Neural crest cell (in vitro differentiated cells): ENCODE data around the gene CREG2. TPM values are rescaled to one million over a fixed set of nuclear protein-coding genes. Genes with fewer than 3 reads are reported as not detected.
A peak's percentile ranks its signal among the peaks of the same experiment; 100 is the strongest.

ENCODE experiments used
- DNase-seq: peaks from one replicate; pipeline ENCODE4 v3.0.0; 2021; ENCODE audit warnings: low read depth, mixed read lengths, low spot score
- H3K27ac Mint-ChIP-seq: one replicate; pipeline ENCODE4 v1.8.0; 2021; ENCODE audit warnings: mild to moderate bottlenecking, mixed read lengths; ENCODE audit not compliant: unreplicated experiment
- H3K27me3 Mint-ChIP-seq: 2 replicates; pipeline ENCODE4 v1.8.0; 2021; ENCODE audit warnings: low read depth, mild to moderate bottlenecking, mixed read lengths
- H3K36me3 Mint-ChIP-seq: 2 replicates; pipeline ENCODE4 v1.8.0; 2021; ENCODE audit warnings: low read depth, mild to moderate bottlenecking, mixed read lengths
- H3K4me1 Mint-ChIP-seq: 2 replicates; pipeline ENCODE4 v1.8.0; 2021; ENCODE audit warnings: mixed read lengths
- H3K4me3 Mint-ChIP-seq: one replicate; pipeline ENCODE4 v1.8.0; 2021; ENCODE audit warnings: mild to moderate bottlenecking, mixed read lengths
- H3K9me3 Mint-ChIP-seq: 2 replicates; pipeline ENCODE4 v1.8.0; 2021; ENCODE audit warnings: mixed read lengths
- total RNA-seq: library from RNA; stranded (reverse); gene quantifications from 2 replicates; pipeline ENCODE4 v1.2.1, GENCODE V29; 2021
- TF ChIP-seq, protein P1 (sequence below): fragments of 200-600 bp; sonication (generic); conservative IDR thresholded peaks from 2 replicates; pipeline ENCODE4 v1.5.0; 2021; ENCODE audit warnings: antibody characterized with exemption, mild to moderate bottlenecking

Gene CREG2
- total RNA-seq, 1 donor from 2014 or later = 0.63 TPM

DNA sequence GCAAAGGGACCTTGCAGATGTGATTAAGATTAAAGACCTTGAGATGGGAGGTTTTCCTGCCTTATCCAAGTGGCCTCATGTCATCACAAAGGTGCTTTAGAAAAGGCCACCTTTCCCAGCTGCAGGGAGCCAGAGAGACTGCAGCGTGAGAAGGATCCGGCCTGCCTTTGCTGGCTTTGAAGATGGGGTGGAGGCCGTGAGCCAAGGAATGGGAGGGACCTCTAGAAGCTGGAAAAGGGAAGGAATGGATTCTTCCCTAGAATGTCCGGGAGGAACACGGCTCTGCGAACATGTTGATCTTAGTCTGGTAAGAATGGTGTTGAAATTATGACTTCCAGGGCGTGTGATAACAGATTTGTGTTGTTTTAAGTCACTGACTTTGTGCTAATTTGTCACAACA is 39.9 kb upstream of the CREG2 start:
- Mint-ChIP-seq H3K36me3 (no peaks in the 10 kb centered on the region), H3K27me3 (no peaks in the 10 kb centered on the region)

DNA sequence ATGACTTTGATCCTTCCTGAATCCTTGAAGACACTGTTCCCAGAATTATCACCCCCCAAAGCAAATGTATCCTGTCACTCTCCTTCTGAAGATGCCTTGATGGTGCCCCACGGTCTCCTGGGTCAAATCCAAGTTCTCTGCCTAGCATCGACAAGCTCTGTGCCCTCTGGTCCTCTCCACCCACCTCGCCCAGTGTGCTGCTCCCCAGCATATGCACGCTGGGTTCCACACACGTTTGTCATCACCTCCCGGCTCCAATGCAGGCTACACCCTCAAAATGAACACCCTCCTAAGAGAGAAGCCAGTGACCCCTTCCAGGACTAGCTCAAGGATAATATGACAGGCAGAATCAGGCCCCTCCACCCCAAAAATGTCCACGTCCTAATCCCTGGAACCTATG is 39.5 kb upstream of the CREG2 start:
- TF ChIP-seq, protein P1, sequence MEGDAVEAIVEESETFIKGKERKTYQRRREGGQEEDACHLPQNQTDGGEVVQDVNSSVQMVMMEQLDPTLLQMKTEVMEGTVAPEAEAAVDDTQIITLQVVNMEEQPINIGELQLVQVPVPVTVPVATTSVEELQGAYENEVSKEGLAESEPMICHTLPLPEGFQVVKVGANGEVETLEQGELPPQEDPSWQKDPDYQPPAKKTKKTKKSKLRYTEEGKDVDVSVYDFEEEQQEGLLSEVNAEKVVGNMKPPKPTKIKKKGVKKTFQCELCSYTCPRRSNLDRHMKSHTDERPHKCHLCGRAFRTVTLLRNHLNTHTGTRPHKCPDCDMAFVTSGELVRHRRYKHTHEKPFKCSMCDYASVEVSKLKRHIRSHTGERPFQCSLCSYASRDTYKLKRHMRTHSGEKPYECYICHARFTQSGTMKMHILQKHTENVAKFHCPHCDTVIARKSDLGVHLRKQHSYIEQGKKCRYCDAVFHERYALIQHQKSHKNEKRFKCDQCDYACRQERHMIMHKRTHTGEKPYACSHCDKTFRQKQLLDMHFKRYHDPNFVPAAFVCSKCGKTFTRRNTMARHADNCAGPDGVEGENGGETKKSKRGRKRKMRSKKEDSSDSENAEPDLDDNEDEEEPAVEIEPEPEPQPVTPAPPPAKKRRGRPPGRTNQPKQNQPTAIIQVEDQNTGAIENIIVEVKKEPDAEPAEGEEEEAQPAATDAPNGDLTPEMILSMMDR = no peak
- Mint-ChIP-seq H3K36me3 (no peaks in the 10 kb centered on the region), H3K27ac (no peak overlapping the region), H3K4me1 (peaks cover 5% of the 10 kb centered on the region), H3K9me3 (no peaks in the 10 kb centered on the region), H3K27me3 (no peaks in the 10 kb centered on the region), H3K4me3 (no peak overlapping the region)
- no peak for DNase-seq

More for the DNA sequence above, 39.9 kb upstream of the CREG2 start:
- no peak for DNase-seq
- TF ChIP-seq, protein P1 = no peak
- Mint-ChIP-seq H3K4me1 (peaks cover 5% of the 10 kb centered on the region), H3K9me3 (no peaks in the 10 kb centered on the region), H3K27ac (no peak overlapping the region), H3K4me3 (no peak overlapping the region)

DNA sequence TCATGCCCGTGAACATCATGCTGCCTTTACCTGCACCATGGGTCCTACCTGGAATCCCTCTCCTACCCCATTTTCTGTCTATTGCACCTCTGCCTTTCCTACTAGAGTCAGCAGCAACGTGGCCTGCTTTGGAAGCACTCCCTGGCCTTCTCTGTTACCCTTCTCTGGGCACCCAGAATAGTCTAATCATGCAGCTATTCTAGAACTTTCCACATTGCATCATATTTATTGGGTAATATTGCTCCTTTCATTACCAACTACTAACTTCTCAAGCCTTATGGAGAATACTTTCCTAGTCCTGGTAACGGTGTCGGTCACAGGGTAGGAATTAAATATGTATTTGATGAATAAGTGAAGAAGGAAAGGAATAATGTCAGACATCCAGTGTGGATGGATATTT is 33.3 kb upstream of the CREG2 start:
- H3K4me1 Mint-ChIP-seq = peaks cover 5% of the 10 kb centered on the region
- TF ChIP-seq, protein P1 = no peak
- H3K9me3 Mint-ChIP-seq = no peaks in the 10 kb centered on the region
- H3K27me3 Mint-ChIP-seq = no peaks in the 10 kb centered on the region
- no peaks in the 10 kb centered on the region for H3K36me3 Mint-ChIP-seq
- no peak overlapping the region for H3K4me3 Mint-ChIP-seq
- DNase-seq = no peak
- H3K27ac Mint-ChIP-seq = no peak overlapping the region

DNA sequence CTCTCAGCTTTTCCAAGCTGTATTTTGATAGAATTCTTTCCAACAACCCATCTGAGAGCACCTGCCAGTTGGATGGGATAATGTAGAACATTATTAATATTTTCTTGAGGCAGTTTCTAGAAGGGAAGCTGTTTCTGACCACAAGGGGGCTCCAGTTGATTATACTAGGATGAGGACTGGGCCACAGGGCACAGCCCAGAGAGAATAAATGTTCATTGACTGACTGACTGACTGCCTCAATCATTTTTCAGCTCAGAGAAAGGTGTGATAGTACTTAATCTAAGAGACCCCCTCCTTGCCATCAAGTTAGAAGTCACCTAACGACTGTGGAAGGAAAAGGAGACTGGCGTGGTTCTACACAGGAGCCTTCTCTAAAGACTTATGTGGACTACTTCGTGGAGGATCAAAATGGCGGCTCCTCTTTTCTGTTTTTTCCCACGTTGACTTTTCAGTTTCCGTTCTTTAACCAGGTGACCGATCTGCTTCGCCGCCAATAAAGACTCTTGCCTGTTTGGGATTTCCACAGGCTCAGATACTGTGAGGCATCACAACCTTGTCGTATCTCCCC is 31.9 kb upstream of the CREG2 start:
- peaks cover 5% of the 10 kb centered on the region for H3K4me1 Mint-ChIP-seq
- no peaks in the 10 kb centered on the region for H3K27me3 Mint-ChIP-seq
- H3K4me3 Mint-ChIP-seq = no peak overlapping the region
- TF ChIP-seq, protein P1 = peak; percentile 74
- H3K27ac Mint-ChIP-seq = no peak overlapping the region
- H3K36me3 Mint-ChIP-seq = no peaks in the 10 kb centered on the region
- peaks cover 3% of the 10 kb centered on the region for H3K9me3 Mint-ChIP-seq
- DNase-seq = peak; percentile 51

DNA sequence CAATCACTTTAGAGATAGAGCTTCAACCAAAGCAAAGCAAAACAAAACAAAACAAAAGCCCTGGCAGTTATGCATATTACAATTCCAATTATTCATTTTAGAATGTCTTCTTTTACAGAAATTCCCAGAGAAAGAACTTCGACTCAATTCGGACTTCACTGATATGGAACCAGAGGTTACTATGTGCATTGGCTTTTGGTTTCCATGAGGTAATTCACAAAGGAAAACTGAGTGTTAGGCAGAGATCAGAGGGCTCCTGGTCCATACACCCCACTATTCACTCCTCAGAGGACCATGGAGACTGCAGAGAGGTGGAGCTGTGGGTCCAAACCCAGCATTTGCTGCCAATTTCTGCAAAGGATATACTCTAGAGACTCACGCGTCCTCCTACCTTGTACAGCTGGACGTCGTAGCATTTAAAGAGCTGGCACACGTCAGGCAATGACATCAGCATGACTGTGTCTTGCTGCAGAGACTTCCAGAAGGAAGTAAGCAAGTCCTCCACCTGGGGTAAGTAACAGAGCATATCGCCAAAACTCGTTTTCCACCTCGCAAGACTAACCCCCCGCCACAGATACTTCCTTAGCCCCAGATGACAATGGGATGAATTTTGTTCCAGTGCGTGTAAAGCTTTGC is 31.3 kb upstream of the CREG2 start:
- Mint-ChIP-seq H3K36me3 (no peaks in the 10 kb centered on the region), H3K4me3 (no peak overlapping the region), H3K27ac (no peak overlapping the region), H3K4me1 (peaks cover 4% of the 10 kb centered on the region), H3K27me3 (no peaks in the 10 kb centered on the region), H3K9me3 (peaks cover 3% of the 10 kb centered on the region)
- TF ChIP-seq, protein P1 = no peak
- no peak for DNase-seq
